ENCODE results near the gene AP3S1.

The AP3S1 gene

GRCh38 chr5:115825948-115826347 lies 15.8 kb upstream of the AP3S1 start:
- no peak for DNase-seq (ENCODE audit: low read depth in 3 of 3)

GRCh38 chr5:115829913-115830312 lies 11.8 kb upstream of the AP3S1 start:
- no peak for DNase-seq (ENCODE audit: low read depth in 3 of 3)

- no peak for DNase-seq (ENCODE audit: low read depth in 3 of 3)
These were observed 10.5 kb upstream of the AP3S1 start for GRCh38 chr5:115831163-115831768.

GRCh38 chr5:115835481-115835880 lies 6.3 kb upstream of the AP3S1 start:
- no peak for DNase-seq (ENCODE audit: low read depth in 3 of 3)

GRCh38 chr5:115838885-115839518 lies 2.7 kb upstream of the AP3S1 start:
- no peak for DNase-seq (ENCODE audit: low read depth in 3 of 3)

- no peak for DNase-seq (ENCODE audit: low read depth in 3 of 3)
These were observed 862 bp upstream of the AP3S1 start for GRCh38 chr5:115840873-115841272.

- DNase-seq (ENCODE audit: low read depth in 3 of 3): no peak
These were observed 577 bp downstream of the AP3S1 start for GRCh38 chr5:115842089-115842935.

- no peak for DNase-seq (ENCODE audit: low read depth in 3 of 3)
These were observed 1.2 kb downstream of the AP3S1 start for GRCh38 chr5:115842952-115843351.

GRCh38 chr5:115843444-115844130 lies 1.9 kb downstream of the AP3S1 start:
- no peak for DNase-seq (ENCODE audit: low read depth in 3 of 3)

GRCh38 chr5:115844321-115844817 lies 2.6 kb downstream of the AP3S1 start:
- DNase-seq (ENCODE audit: low read depth in 3 of 3): no peak

- DNase-seq (ENCODE audit: low read depth in 3 of 3): no peak
These were observed 5.6 kb downstream of the AP3S1 start for GRCh38 chr5:115847290-115847689.

- no peak for DNase-seq (ENCODE audit: low read depth in 3 of 3)
These were observed 7.6 kb downstream of the AP3S1 start for GRCh38 chr5:115849258-115849798.

- DNase-seq (ENCODE audit: low read depth in 3 of 3): no peak
These were observed 9.1 kb downstream of the AP3S1 start for GRCh38 chr5:115850744-115851416.

GRCh38 chr5:115854139-115854538 lies 12.4 kb downstream of the AP3S1 start:
- DNase-seq (ENCODE audit: low read depth in 3 of 3): no peak

GRCh38 chr5:115855959-115856358 lies 14.2 kb downstream of the AP3S1 start:
- DNase-seq (ENCODE audit: low read depth in 3 of 3): no peak

- DNase-seq (ENCODE audit: low read depth in 3 of 3): no peak
These were observed 15.3 kb downstream of the AP3S1 start for GRCh38 chr5:115857057-115857479.

- DNase-seq (ENCODE audit: low read depth in 3 of 3): no peak
These were observed 16.1 kb downstream of the AP3S1 start for GRCh38 chr5:115857626-115858349.

GRCh38 chr5:115858396-115858795 lies 16.7 kb downstream of the AP3S1 start:
- no peak for DNase-seq (ENCODE audit: low read depth in 3 of 3)

GRCh38 chr5:115859378-115859777 lies 17.6 kb downstream of the AP3S1 start:
- DNase-seq (ENCODE audit: low read depth in 3 of 3): no peak

GRCh38 chr5:115869256-115869795 lies 27.6 kb downstream of the AP3S1 start:
- DNase-seq (ENCODE audit: low read depth in 3 of 3): no peak
